NCI-H82 treated with DMSO at 0.1 percent for 48 hours (cell line): ENCODE data around the gene RILPL1.
"Not testable (repeated sequence)": the region's sequence is repeated elsewhere in the genome, so short reads cannot be mapped to it uniquely, and the experiment has no call there.

Experiments used
- DNase-seq: peaks from one replicate; lab custom pipeline; 2025; ENCODE audit not compliant: unreplicated experiment; lab: John Stamatoyannopoulos, UW

RILPL1 gene

GRCh38 chr12:123531091-123531490 is 2.4 kb downstream of the RILPL1 start:
- DNase-seq: no peak

- DNase-seq: no peak
These were observed 2.9 kb downstream of the RILPL1 start for GRCh38 chr12:123530668-123531067.

GRCh38 chr12:123529686-123530085 is 3.8 kb downstream of the RILPL1 start:
- no peak for DNase-seq

- no peak for DNase-seq
These were observed 4.7 kb downstream of the RILPL1 start for GRCh38 chr12:123528858-123529257.

- DNase-seq: peak; percentile 76
These were observed 6.9 kb downstream of the RILPL1 start for GRCh38 chr12:123526542-123527080.

- DNase-seq: no peak
These were observed 9.1 kb downstream of the RILPL1 start for GRCh38 chr12:123524378-123524777.

GRCh38 chr12:123523518-123523917 is 10.0 kb downstream of the RILPL1 start:
- no peak for DNase-seq

- no peak for DNase-seq
These were observed 11.4 kb downstream of the RILPL1 start for GRCh38 chr12:123522164-123522563.

GRCh38 chr12:123520567-123521474 is 12.7 kb downstream of the RILPL1 start:
- no peak for DNase-seq

GRCh38 chr12:123519141-123520001 is 14.1 kb downstream of the RILPL1 start:
- no peak for DNase-seq

- DNase-seq: no peak
These were observed 17.2 kb downstream of the RILPL1 start for GRCh38 chr12:123516216-123516780.

GRCh38 chr12:123514582-123515221 is 18.8 kb downstream of the RILPL1 start:
- not testable (repeated sequence) for DNase-seq

GRCh38 chr12:123513805-123514204 is 19.7 kb downstream of the RILPL1 start:
- DNase-seq: no peak

- no peak for DNase-seq
These were observed 20.5 kb downstream of the RILPL1 start for GRCh38 chr12:123512838-123513665.

- DNase-seq: no peak
These were observed 26.7 kb downstream of the RILPL1 start for GRCh38 chr12:123506843-123507236.

GRCh38 chr12:123506059-123506842 is 27.3 kb downstream of the RILPL1 start:
- DNase-seq: no peak

- DNase-seq: no peak
These were observed 31.3 kb downstream of the RILPL1 start for GRCh38 chr12:123502163-123502704.

- no peak for DNase-seq
These were observed 34.2 kb downstream of the RILPL1 start for GRCh38 chr12:123499332-123499731.
